Measurements from ENCODE around the gene ARHGAP5.

Gene ARHGAP5

DNA sequence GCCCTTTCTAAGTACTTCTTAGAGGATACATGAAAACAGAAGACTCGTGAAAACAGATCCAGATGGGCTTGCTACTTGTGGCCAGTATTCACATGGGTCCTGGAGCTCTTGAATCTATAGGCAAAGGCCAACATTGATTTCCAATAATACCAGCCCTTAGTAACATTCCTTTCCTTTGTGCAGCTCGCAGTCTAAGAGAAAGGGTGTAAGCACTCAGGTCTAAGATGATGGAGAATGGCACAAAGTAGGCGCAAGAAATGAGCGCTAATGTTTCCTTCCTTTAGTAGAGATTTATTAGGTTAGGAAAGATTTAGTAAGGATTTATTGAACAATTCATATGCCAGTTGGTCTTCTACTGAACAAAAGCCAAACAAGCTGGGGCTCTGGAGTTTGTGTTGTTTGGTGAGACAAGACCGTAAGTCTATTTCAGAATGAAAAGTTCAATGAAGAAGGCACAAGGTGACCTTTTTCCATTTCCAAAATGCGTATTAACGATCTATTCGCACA, 125.4 kb downstream of the ARHGAP5 start:
- Histone ChIP-seq H3K27ac (peak overlapping the region in 12 of 21 experiments; percentile 10 to 93 (median 86)), H3K4me3 (peak overlapping the region; percentile 33 to 74 (median 56))

DNA sequence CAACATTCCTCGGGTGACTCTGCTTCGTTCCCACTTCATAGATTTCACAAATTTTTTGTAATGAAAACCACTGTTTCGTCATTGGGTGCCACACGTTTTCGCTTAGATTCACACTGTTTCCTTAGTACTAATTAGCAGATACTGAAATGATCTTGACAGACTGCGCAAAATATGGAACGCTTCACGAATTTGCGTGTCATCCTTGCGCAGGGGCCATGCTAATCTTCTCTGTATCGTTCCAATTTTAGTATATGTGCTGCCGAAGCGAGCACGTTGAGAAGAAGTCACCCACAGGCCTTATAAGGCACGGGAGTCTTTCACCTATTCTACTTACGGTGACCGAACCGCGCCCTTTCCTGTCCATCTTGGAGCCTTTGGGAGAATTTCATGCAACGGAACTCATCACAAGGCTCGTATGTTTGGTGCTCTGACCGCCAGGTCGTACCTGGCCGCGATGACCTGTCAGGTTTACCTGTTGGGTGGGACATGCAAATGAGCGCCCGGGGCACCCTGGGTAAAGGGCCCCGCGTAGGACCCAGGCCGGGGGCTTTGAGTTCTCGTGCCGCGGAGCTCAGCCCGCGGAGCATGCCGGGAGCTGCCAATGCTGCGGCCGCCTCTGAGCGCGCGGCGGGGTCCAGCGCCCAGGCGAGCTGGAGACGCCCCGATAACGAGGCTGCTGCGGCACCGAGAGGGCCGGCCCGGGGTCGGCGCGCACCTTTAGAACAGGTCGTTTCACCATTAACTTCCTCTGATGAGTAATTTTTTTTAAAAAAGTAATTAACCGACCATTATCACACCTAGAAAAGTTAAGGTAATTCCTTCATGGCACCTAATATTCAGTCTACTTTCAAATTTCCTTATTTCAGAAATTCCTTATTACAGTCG, 126.1 kb downstream of the ARHGAP5 start, which contains the start of gene RNU6-8:
TSS of gene RNU6-8 (minus strand) at position 272 of the 885 bp plus-strand sequence.
- peak within 1 kb of the TSS; percentile 33 to 74 (median 56) for H3K4me3 ChIP-seq

GRCh38 chr14:32203928-32204357, 126.8 kb downstream of the ARHGAP5 start:
- Histone ChIP-seq H3K27ac (peak overlapping the region in 12 of 21 experiments; percentile 57 to 93 (median 88)), H3K4me3 (peak overlapping the region; percentile 33 to 74 (median 56))

More for the DNA sequence above, 126.1 kb downstream of the ARHGAP5 start, which contains the start of gene RNU6-8:
- peak within 1 kb of the TSS; percentile 53 to 93 (median 83) for H3K27ac ChIP-seq

DNA sequence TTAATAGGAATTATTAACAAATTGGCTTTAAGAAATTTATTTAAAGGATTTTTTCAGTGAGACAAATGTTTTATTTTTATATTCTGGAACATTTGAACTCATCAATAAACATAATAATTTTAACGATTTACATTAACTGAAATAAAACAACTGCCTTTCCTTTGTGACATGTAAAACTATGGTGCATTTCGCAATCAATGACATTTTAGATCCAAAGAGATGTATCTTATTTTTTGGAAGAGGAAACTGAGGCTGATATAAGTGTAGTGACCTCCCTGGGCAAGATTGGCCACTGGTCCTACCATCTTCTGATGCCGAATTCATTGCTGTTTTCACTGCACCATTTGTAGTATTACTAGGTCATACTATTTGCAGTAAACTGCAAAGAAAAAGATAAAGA, 128.4 kb downstream of the ARHGAP5 start:
- Histone ChIP-seq H3K4me3 (no peak overlapping the region), H3K27ac (no peak overlapping the region)

GRCh38 chr14:32205984-32206383, 128.9 kb downstream of the ARHGAP5 start:
- Histone ChIP-seq H3K4me3 (no peak overlapping the region), H3K27ac (no peak overlapping the region)

GRCh38 chr14:32206552-32206951, 129.4 kb downstream of the ARHGAP5 start:
- Histone ChIP-seq H3K4me3 (no peak overlapping the region), H3K27ac (no peak overlapping the region)

DNA sequence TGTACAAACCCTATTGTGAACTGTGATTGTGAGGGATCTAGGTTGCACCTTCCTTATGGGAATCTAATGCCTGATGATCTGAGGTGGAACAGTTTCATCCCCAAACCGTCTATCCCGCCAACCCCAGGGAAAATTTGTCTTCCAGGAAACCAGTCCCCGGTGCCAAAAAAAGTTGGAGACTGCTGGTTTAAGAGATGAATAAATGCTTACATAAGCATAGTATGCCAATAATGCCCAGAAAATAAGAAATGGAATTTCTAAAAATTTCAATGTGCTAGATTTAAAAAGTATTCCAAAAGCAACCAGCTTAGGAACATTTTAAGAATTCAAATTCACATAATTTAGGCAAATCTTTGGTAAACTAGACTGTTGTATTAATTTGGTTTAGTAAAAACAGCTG, 131.4 kb downstream of the ARHGAP5 start:
- Histone ChIP-seq H3K4me3 (no peak overlapping the region), H3K27ac (no peak overlapping the region)
